ENCODE results near the gene MADCAM1.
A peak's percentile ranks its signal among the peaks of the same experiment; 100 is the strongest.

DNA sequence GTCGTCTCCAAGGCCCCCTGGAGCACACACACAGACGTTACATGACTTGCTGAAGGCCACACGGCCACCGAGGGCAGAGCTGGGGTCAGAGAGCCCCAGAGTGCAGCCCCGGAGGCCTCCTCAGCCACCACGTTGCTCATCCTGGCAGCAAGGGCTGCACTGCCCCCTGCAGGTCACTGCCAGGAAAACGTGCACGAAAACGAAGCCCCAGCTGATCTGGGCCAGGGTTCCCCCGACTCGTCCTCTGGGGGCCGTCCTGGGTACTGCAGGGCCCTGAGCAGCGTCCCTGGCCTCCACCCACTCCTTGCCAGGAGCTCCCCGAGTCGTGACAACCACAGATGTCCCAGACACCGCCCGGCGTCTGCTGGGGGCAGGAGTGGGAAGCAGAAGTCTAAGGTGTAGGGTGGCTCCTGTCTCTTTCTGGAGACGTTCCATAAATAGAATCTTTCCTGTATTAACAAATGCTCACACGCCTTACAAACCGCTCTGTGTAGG lies 14.4 kb downstream of the MADCAM1 start:
- TF ChIP-seq EZH2 (IDR thresholded peaks at IDR 0.05; ENCODE audit: borderline replicate concordance, low read depth, low read length, poor library complexity, severe bottlenecking), result no peak
- TF ChIP-seq, protein P1, sequence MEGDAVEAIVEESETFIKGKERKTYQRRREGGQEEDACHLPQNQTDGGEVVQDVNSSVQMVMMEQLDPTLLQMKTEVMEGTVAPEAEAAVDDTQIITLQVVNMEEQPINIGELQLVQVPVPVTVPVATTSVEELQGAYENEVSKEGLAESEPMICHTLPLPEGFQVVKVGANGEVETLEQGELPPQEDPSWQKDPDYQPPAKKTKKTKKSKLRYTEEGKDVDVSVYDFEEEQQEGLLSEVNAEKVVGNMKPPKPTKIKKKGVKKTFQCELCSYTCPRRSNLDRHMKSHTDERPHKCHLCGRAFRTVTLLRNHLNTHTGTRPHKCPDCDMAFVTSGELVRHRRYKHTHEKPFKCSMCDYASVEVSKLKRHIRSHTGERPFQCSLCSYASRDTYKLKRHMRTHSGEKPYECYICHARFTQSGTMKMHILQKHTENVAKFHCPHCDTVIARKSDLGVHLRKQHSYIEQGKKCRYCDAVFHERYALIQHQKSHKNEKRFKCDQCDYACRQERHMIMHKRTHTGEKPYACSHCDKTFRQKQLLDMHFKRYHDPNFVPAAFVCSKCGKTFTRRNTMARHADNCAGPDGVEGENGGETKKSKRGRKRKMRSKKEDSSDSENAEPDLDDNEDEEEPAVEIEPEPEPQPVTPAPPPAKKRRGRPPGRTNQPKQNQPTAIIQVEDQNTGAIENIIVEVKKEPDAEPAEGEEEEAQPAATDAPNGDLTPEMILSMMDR (conservative IDR thresholded peaks at IDR 0.05; ENCODE audit: low read depth, low read length), result peak; percentile 100
